CMK (cell line): ENCODE measurements around the gene CCDC40.
"Not testable (repeated sequence)": the region's sequence is repeated elsewhere in the genome, so short reads cannot be mapped to it uniquely, and the experiment has no call there.

Source experiments
- DNase-seq: peaks from one replicate; pipeline ENCODE4 v3.0.0-alpha.2; 2010; ENCODE audit warnings: low read depth

CCDC40 gene

GRCh38 chr17:80023481-80024205 lies 12.8 kb upstream of the CCDC40 start:
- DNase-seq: no peak

- DNase-seq: no peak
Observed at GRCh38 chr17:80024206-80024972, 12.1 kb upstream of the CCDC40 start.

- DNase-seq: no peak
Observed at GRCh38 chr17:80025140-80025539, 11.3 kb upstream of the CCDC40 start.

GRCh38 chr17:80025796-80026195 lies 10.6 kb upstream of the CCDC40 start:
- DNase-seq: no peak

DNA sequence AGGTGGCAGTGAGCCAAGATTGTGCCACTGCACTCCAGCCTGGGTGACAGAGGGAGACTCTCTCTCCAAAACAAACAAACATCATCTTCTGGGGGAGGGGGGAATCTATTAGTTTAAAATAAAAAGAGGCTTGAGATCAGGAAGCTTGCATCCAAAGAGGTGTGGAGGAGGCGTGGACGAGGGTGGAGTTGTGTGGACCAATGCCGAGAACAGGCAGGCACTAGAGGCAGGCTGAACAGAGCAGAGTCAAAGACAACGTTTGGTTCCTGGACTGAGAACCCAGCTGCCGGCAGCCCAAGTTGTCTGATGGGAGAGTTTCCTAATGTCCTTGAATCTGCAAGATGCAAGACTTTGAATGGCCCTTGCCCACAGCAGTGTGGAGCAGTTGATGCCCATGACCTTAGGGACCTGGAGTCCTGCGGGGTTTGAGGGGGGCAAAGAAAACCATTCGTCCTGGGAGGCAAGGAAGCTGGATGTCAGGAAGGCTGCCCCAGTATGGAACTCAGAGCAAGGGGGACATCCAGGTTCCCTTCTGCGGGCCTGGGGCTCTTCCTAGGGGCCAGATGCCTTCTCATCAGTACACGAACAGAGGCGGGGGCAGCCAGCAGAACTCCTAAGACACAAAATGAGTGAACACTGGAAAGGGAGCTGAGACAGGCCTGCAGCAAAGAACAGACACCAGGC lies 9.9 kb upstream of the CCDC40 start:
- no peak for DNase-seq

DNA sequence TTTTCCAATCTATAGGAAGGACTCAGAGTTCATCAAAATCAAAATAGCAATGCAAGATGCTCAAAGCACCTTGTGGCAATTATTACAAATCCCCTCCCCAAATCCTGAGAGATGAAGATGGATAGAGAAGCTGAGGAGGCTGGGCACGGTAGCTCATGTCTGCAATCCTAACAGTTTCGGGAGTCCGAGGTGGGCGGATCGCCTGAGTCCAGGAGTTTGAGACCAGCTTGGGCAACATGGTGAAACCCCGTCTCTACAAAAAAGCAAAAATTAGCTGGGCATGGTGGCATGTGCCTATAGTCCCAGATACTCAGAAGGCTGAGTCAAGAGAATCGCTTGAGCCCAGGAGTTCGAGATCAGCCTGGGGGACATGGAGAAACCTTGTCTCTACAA lies 9.4 kb upstream of the CCDC40 start:
- DNase-seq: no peak

GRCh38 chr17:80028030-80028429 lies 8.4 kb upstream of the CCDC40 start:
- no peak for DNase-seq

DNA sequence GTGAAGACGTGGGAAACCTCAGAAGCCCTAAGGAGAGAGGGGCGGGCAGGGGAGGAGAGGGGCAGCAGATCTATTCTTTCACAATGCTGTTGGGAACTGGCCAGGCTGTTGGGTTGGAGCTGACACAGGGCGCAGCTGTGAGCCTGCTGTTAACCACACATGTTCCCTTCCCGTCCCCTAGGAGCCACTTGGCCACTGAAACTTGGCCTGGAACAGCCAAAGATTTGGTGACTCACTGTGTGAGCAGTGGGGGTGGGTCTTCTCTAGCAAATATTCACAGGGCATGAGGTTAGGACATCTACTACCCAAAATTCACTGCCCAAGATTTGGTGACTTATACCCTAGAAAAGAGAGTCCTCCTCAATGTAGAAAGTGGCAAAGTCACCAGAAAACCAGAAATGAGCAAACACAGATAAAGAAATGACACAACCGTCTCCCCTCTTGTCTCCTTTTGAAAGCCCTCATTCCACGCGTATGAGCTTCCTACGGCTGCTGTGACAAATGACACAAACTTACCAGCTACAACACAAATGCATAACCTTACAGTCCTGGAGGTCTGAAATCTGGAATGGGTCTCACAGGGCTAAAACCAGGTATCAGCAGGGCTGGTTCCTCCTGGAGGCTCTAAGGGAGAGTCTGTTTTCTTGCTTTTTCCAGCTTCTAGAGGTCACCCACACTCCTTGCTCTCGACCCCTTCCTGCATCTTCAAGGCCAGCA lies 7.0 kb upstream of the CCDC40 start:
- DNase-seq: no peak

DNA sequence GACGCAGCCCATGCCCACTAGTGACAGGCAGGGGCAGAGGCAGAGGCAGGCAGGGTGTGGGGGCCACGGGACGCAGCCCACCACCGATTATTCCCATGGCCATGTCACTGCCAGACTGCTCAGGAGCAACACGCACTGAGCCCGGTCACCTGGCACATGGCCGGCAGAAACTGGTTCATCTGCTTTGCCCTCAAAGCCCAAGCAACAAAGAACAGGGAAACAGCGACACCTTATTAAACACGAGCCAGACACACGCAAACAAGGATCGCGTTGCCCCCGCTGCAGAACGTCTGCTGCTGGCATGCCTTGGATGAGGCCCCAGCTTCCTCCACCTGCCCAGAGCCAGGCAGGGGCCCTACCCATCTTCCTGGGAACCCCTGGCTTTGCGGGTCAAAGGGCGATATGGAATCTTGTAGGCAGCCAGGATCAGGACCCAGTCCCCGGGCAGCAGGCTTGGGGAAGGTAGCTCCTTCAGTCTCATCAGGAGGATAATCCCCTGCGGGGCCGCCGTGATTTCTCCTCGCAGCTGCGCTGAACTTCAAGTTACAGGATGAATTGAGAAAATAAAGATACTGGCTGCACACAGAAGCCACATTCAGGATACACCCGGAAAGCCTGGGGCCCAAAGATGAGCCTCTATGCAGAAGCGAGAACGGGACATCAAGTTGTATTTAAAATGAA lies 5.6 kb upstream of the CCDC40 start:
- no peak for DNase-seq

- no peak for DNase-seq
Observed at GRCh38 chr17:80031691-80032430, 4.6 kb upstream of the CCDC40 start.

- DNase-seq: no peak
Observed at GRCh38 chr17:80032614-80033171, 3.7 kb upstream of the CCDC40 start.

- DNase-seq: no peak
Observed at GRCh38 chr17:80033840-80034239, 2.6 kb upstream of the CCDC40 start.

DNA sequence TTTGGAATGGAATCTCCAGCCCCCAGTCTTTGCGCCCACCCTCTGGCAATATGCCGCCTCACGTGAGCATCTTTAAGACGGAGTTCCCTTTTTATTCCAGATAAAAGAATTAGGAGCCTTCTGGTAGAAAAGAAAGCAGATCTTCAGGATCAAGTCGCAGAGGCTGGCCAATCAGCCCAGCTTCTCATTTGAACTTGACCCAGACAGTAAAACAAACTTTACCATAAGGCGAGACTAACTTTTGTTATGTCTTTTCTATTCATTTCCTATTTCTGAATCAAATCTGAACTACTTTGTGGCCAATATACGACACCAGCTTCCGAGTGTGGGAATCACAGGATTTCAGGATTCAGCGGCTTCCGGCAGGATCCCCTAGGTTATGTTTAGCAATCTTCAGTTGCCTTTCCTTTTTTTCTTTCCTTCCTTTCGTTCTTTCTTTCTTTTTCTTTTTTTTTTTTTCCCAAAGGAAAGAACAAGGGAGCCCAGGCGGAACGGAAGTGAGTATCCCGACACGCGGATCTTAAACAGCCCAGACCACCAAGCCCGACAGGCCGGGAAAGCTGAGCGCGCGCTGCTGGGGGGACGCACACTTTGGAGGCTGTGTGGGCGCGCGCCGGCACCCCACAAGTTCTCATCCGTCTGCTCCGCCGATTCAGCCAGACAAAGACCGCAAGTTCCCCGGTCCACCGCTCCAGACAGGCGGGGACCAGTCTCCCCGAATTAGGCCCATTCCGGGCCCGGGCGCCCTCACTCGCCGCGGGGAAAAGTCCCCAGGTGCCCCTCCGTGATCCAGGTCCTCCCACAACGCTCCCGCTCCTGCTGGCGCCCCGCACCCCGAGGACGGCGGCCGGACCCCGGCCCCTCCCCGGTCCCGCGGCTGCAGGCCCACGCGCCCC lies 1.4 kb upstream of the CCDC40 start:
- DNase-seq: peak; percentile 18

GRCh38 chr17:80035687-80035936 lies 830 bp upstream of the CCDC40 start, which contains the start of gene TBC1D16:
TSS of gene TBC1D16 (minus strand) at chr17:80035872. CDS start at chr17:80013547, 22,325 bp downstream.
- DNase-seq: no peak

DNA sequence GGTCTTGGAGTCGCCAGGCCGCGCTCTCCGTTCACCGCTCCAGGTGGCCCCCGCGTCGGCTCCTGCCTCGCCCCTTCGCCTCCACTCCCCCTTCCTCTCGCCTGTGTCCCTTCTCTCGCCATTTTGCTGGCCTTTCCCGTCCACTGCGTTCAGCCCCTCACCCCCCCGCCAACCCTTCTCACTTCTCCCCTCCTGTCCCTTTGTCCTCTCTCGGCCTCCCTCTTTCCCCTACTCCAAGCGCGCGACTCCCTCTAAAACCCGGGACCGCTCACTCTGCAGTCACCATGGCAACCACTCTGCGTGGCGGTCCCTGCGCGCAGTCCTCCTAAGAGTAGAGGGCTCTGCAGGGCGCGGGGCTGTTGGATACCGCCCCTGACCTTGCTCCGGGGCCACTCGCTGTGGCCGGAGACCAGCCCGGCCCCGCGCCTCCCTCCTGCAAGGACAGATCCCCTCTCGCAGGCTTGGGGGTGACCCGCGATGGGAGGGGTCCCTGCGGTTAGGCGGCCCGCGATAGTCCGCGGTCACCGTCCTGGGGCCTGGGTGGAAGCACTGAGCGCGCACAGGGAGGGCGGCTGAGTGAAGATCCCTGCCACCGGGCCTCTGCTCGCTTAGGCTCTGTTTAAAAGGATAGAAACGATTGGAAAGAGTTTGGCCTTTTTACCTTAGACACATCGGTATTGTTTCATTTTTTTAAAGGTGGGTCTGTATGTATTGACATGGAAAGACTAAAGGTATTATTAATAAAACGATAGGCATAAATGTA lies 454 bp downstream of the CCDC40 start:
- no peak for DNase-seq

GRCh38 chr17:80043963-80044362 lies 7.5 kb downstream of the CCDC40 start:
- DNase-seq: no peak

GRCh38 chr17:80045703-80046102 lies 9.3 kb downstream of the CCDC40 start:
- no peak for DNase-seq

DNA sequence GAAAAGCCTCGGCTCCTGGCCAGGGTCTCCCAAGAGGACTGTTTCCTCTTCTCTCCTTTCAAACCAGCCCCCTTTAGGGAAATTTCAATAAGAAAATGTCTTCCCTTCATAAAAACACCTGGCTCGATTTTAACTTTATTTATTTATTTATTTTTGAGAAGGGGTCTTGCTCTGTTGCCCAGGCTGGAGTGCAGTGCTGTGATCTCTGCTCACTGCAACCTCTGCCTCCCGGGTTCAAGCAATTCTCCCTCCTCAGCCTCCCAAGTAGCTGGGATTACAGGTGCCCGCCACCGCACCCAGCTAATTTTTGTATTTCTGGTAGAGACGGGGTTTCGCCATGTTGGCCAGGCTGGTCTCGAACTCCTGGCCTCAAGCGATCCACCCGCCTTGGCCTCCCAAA lies 10.3 kb downstream of the CCDC40 start:
- not testable (repeated sequence) for DNase-seq

DNA sequence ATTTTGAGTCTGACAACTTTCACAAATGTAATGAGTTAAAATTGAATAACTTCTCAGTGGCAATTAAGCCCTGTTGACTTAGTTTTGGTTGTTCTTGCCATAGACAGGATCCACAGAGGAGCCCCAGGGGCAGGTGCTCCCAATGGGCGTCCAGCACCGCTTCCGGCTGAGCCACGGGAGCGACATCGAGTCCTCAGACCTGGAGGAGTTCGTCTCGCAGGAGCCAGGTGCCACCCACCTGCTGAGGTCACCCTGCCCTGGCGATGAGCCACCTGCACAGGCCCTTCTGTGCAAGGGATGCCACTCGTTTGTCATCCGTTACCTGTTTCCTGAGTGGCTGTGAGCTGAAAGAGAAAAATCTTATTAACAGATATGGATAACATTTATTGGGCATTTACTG lies 10.7 kb downstream of the CCDC40 start:
- DNase-seq: no peak
